MM.1S (cell line): Measurements from ENCODE around the gene F7.

ENCODE experiments used
- DNase-seq: peaks from one replicate; pipeline ENCODE4 v3.0.0-alpha.2; 2015
- H2AFZ ChIP-seq: fragments of 300-600 bp; sonication (generic); 2 replicates; pipeline ENCODE4 v1.6.0; 2016; ENCODE audit warnings: antibody characterized with exemption, low read length
- H3F3A ChIP-seq: fragments of 300-600 bp; sonication (generic); 2 replicates; pipeline ENCODE4 v1.6.1; 2016; ENCODE audit warnings: mild to moderate bottlenecking, antibody characterized with exemption, low read length, moderate library complexity, mixed read lengths; ENCODE audit not compliant: insufficient read depth
- H3K27ac ChIP-seq: fragments of 300-600 bp; sonication (generic); 2 replicates; pipeline ENCODE4 v1.5.1; 2016; ENCODE audit warnings: mild to moderate bottlenecking, low read length
- H3K27me3 ChIP-seq: fragments of 300-600 bp; sonication (generic); replicated peaks from 2 replicates; pipeline ENCODE4 v1.6.0; 2016; ENCODE audit warnings: low read length; ENCODE audit not compliant: insufficient read depth
- H3K36me3 ChIP-seq: fragments of 300-600 bp; sonication (generic); replicated peaks from 2 replicates; pipeline ENCODE4 v1.6.1; 2016; ENCODE audit warnings: mild to moderate bottlenecking, low read length, mixed read lengths; ENCODE audit not compliant: insufficient read depth
- H3K4me1 ChIP-seq: fragments of 300-600 bp; sonication (generic); 2 replicates; pipeline ENCODE4 v1.6.1; 2016; ENCODE audit warnings: low read length, mixed read lengths
- H3K4me2 ChIP-seq: fragments of 300-600 bp; sonication (generic); 2 replicates; pipeline ENCODE4 v1.6.0; 2016; ENCODE audit warnings: low read depth, low read length
- H3K4me3 ChIP-seq: fragments of 300-600 bp; sonication (generic); 2 replicates; pipeline ENCODE4 v1.5.1; 2016; ENCODE audit warnings: low read length, mixed read lengths
- H3K79me2 ChIP-seq: fragments of 300-600 bp; sonication (generic); 2 replicates; pipeline ENCODE4 v1.6.1; 2016; ENCODE audit warnings: mixed run types, low read length, mixed read lengths
- H3K9ac ChIP-seq: fragments of 300-600 bp; sonication (generic); 2 replicates; pipeline ENCODE4 v1.6.1; 2016; ENCODE audit warnings: low read length, mixed read lengths
- H3K9me2 ChIP-seq: fragments of 300-600 bp; sonication (generic); replicated peaks from 2 replicates; pipeline ENCODE4 v1.6.1; 2016; ENCODE audit warnings: mild to moderate bottlenecking, low read length, mixed read lengths; ENCODE audit not compliant: insufficient read depth
- H3K9me3 ChIP-seq: fragments of 300-600 bp; sonication (generic); replicated peaks from 2 replicates; pipeline ENCODE4 v1.6.1; 2016; ENCODE audit warnings: mild to moderate bottlenecking, low read length, mixed read lengths; ENCODE audit not compliant: insufficient read depth
- H4K20me1 ChIP-seq: fragments of 300-600 bp; sonication (generic); 2 replicates; pipeline ENCODE4 v1.6.1; 2016; ENCODE audit warnings: mild to moderate bottlenecking, low read length, moderate library complexity, mixed read lengths; ENCODE audit not compliant: insufficient read depth
- EZH2 ChIP-seq: fragments of 300-600 bp; sonication (generic); optimal IDR thresholded peaks from 2 replicates; pipeline ENCODE3; 2017; ENCODE audit warnings: low read depth, mild to moderate bottlenecking, antibody characterized with exemption, low read length, mixed read lengths
- EZH2phosphoT487 ChIP-seq: fragments of 300-600 bp; sonication (generic); IDR thresholded peaks from 2 replicates; pipeline ENCODE4 v1.6.1; 2018; ENCODE audit warnings: antibody characterized with exemption, low read length
- TF ChIP-seq, protein P1 (sequence below): fragments of 300-600 bp; sonication (generic); IDR thresholded peaks from 2 replicates; pipeline ENCODE4 v1.5.1; 2016; ENCODE audit warnings: antibody characterized with exemption, low read length, mixed read lengths

Gene F7

DNA sequence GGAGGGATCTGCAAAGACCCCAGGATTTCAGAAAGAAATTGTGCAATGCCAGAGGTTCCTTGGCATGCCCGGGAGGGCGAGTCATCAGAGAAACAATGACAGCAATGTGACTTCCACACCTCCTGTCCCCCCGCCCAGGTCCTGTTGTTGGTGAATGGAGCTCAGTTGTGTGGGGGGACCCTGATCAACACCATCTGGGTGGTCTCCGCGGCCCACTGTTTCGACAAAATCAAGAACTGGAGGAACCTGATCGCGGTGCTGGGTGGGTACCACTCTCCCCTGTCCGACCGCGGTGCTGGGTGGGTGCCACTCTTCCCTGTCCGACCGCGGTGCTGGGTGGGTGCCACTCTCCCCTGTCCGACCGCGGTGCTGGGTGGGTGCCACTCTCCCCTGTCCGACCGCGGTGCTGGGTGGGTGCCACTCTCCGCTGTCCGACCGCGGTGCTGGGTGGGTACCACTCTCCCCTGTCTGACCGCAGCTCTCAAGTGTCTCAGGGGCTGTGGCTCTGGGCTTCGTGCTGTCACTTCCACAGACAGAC, 11.8 kb downstream of the F7 start:
- no peaks in the 10 kb centered on the region for H3K9me3 ChIP-seq
- H3K36me3 ChIP-seq, result no peaks in the 10 kb centered on the region
- no peak overlapping the region for H2AFZ ChIP-seq
- H3K4me1 ChIP-seq, result no peaks in the 10 kb centered on the region
- H3K79me2 ChIP-seq, result no peaks in the 10 kb centered on the region
- TF ChIP-seq EZH2phosphoT487 (no peak), EZH2 (no peak)
- TF ChIP-seq, protein P1, sequence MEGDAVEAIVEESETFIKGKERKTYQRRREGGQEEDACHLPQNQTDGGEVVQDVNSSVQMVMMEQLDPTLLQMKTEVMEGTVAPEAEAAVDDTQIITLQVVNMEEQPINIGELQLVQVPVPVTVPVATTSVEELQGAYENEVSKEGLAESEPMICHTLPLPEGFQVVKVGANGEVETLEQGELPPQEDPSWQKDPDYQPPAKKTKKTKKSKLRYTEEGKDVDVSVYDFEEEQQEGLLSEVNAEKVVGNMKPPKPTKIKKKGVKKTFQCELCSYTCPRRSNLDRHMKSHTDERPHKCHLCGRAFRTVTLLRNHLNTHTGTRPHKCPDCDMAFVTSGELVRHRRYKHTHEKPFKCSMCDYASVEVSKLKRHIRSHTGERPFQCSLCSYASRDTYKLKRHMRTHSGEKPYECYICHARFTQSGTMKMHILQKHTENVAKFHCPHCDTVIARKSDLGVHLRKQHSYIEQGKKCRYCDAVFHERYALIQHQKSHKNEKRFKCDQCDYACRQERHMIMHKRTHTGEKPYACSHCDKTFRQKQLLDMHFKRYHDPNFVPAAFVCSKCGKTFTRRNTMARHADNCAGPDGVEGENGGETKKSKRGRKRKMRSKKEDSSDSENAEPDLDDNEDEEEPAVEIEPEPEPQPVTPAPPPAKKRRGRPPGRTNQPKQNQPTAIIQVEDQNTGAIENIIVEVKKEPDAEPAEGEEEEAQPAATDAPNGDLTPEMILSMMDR, result no peak
- DNase-seq, result no peak
- no peak overlapping the region for H3K9ac ChIP-seq
- no peaks in the 10 kb centered on the region for H4K20me1 ChIP-seq
- peaks cover 94% of the 10 kb centered on the region for H3K27me3 ChIP-seq
- no peaks in the 10 kb centered on the region for H3K9me2 ChIP-seq
- H3F3A ChIP-seq, result no peaks in the 10 kb centered on the region
- no peak overlapping the region for H3K27ac ChIP-seq
- H3K4me3 ChIP-seq, result no peak overlapping the region
- H3K4me2 ChIP-seq, result no peak overlapping the region

DNA sequence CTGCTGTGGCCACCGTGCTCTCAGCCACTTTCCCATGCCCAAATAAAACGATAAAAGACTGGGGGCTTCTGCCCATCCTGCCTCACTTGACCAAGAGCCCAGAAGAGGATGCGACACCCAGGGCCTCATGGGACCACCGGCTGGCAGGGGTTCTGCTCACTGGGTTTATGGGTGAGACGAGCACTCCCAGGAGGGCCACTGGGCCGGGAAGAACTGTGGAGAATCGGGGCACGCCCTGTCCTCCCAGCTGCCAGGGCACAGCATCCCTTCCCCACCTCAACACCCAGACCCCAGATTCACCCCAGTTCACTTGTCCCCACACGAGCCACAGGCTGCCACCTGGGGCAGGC, 12.3 kb downstream of the F7 start:
- H3K4me3 ChIP-seq, result no peak overlapping the region
- no peak overlapping the region for H3K27ac ChIP-seq
- no peak for DNase-seq
- no peak overlapping the region for H3K4me2 ChIP-seq
- no peaks in the 10 kb centered on the region for H4K20me1 ChIP-seq
- H3K4me1 ChIP-seq, result no peaks in the 10 kb centered on the region
- no peak overlapping the region for H2AFZ ChIP-seq
- no peaks in the 10 kb centered on the region for H3F3A ChIP-seq
- no peaks in the 10 kb centered on the region for H3K9me3 ChIP-seq
- H3K79me2 ChIP-seq, result no peaks in the 10 kb centered on the region
- H3K27me3 ChIP-seq, result peaks cover 99% of the 10 kb centered on the region
- no peak overlapping the region for H3K9ac ChIP-seq
- H3K36me3 ChIP-seq, result no peaks in the 10 kb centered on the region
- H3K9me2 ChIP-seq, result no peaks in the 10 kb centered on the region
- TF ChIP-seq, protein P1, result no peak
- TF ChIP-seq EZH2phosphoT487, result no peak
- TF ChIP-seq EZH2, result no peak

DNA sequence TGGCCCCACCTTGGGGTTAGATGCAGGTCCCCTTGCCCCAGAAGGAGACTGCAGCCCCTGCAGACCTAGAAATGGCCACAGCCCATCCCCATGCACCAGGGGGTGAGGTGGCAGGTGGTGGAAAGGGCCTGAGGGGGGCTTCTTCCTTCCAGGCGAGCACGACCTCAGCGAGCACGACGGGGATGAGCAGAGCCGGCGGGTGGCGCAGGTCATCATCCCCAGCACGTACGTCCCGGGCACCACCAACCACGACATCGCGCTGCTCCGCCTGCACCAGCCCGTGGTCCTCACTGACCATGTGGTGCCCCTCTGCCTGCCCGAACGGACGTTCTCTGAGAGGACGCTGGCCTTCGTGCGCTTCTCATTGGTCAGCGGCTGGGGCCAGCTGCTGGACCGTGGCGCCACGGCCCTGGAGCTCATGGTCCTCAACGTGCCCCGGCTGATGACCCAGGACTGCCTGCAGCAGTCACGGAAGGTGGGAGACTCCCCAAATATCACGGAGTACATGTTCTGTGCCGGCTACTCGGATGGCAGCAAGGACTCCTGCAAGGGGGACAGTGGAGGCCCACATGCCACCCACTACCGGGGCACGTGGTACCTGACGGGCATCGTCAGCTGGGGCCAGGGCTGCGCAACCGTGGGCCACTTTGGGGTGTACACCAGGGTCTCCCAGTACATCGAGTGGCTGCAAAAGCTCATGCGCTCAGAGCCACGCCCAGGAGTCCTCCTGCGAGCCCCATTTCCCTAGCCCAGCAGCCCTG, 12.8 kb downstream of the F7 start:
- H3K36me3 ChIP-seq, result no peaks in the 10 kb centered on the region
- no peaks in the 10 kb centered on the region for H3F3A ChIP-seq

More for the DNA sequence above, 12.8 kb downstream of the F7 start:
- Histone ChIP-seq H3K9ac (no peak overlapping the region), H3K4me1 (no peaks in the 10 kb centered on the region), H2AFZ (no peak overlapping the region), H3K9me2 (no peaks in the 10 kb centered on the region), H3K27me3 (peaks cover 99% of the 10 kb centered on the region), H3K4me3 (no peak overlapping the region), H3K4me2 (no peak overlapping the region), H4K20me1 (no peaks in the 10 kb centered on the region), H3K9me3 (no peaks in the 10 kb centered on the region), H3K27ac (no peak overlapping the region), H3K79me2 (no peaks in the 10 kb centered on the region)
- TF ChIP-seq, protein P1, result no peak
- TF ChIP-seq EZH2 (no peak), EZH2phosphoT487 (no peak)
- DNase-seq, result no peak
